Myometrial cell (primary cell): ENCODE measurements around the gene HDHD3. TPM values are rescaled to one million over a fixed set of nuclear protein-coding genes. Genes with fewer than 3 reads are reported as not detected.

Source experiments
- total RNA-seq: library from RNA; depleted of rRNA; stranded (reverse); fragments of >200 nt; gene quantifications from 2 replicates; pipeline ENCODE4 v1.2.3, GENCODE V29; 2015

Gene HDHD3
- total RNA-seq: 7.5 and 8.9 TPM in 2 replicates

GRCh38 chr9:113376634-113377567 is at the start of gene HDHD3:
HDHD3 (minus strand) TSS chr9:113376986; CDS start chr9:113374354, 2,632 bp downstream.

GRCh38 chr9:113410207-113410864 is 33.5 kb upstream of the HDHD3 start, which contains the start of the genes C9orf43 and POLE3:
C9orf43 (plus strand) TSS chr9:113410747; CDS start chr9:113413494, 2,747 bp downstream.
POLE3 (minus strand) TSS chr9:113410675; CDS start chr9:113410293, 382 bp downstream.

GRCh38 chr9:113401027-113401792 is 24.4 kb upstream of the HDHD3 start, which contains the start of gene ALAD:
ALAD (minus strand) TSS chr9:113401284; CDS start chr9:113393559, 7,725 bp downstream.

GRCh38 chr9:113349445-113350094 is 27.2 kb downstream of the HDHD3 start, which contains the start of gene BSPRY:
BSPRY (plus strand) TSS chr9:113349541; CDS start chr9:113349580, 39 bp downstream.

GRCh38 chr9:113340011-113340699 is 36.6 kb downstream of the HDHD3 start, which contains the start of gene WDR31:
WDR31 (minus strand) TSS chr9:113340275; CDS start chr9:113332022, 8,253 bp downstream.

Other genes with a start within 250 kb of the HDHD3 start
- gene SLC31A2, start 226.0 kb downstream of the HDHD3 start, total RNA-seq: 19.9 and 24.3 TPM in 2 replicates
- gene FKBP15, start 155.7 kb downstream of the HDHD3 start, total RNA-seq: 12.4 and 21.3 TPM in 2 replicates
- gene SLC31A1, start 155.4 kb downstream of the HDHD3 start, total RNA-seq: 29.7 and 36.0 TPM in 2 replicates
- 30.0 and 39.5 TPM in 2 replicates for gene CDC26, start 101.4 kb downstream of the HDHD3 start, total RNA-seq
- 22.5 and 27.8 TPM in 2 replicates for gene PRPF4, start 101.3 kb downstream of the HDHD3 start, total RNA-seq
- not detected in 2 replicates for gene RNF183, start 73.6 kb downstream of the HDHD3 start, total RNA-seq
- gene WDR31, start 36.7 kb downstream of the HDHD3 start, total RNA-seq: 0.29 and 2.1 TPM in 2 replicates
- gene BSPRY, start 27.4 kb downstream of the HDHD3 start, total RNA-seq: not detected in 2 replicates
- 16.1 and 16.7 TPM in 2 replicates for gene ALAD, start 24.3 kb upstream of the HDHD3 start, total RNA-seq
- 55.6 and 59.1 TPM in 2 replicates for gene POLE3, start 33.7 kb upstream of the HDHD3 start, total RNA-seq
- gene C9orf43, start 33.8 kb upstream of the HDHD3 start, total RNA-seq: 0.18 TPM in 1 of 2 replicates, not detected in the other
- gene RGS3, start 86.7 kb upstream of the HDHD3 start, total RNA-seq: 35.6 and 35.7 TPM in 2 replicates